K562 (cell line): ENCODE measurements around the gene RNF215. TPM values are rescaled to one million over a fixed set of nuclear protein-coding genes. Genes with fewer than 3 reads are reported as not detected.
A peak's percentile ranks its signal among the peaks of the same experiment; 100 is the strongest.

ENCODE experiments used
- BRD9 ChIP-seq: fragments of 450-650 bp; IDR thresholded peaks from 2 replicates; pipeline ENCODE4 v1.6.1; 2018; ENCODE audit warnings: low read depth; ENCODE audit not compliant: partially characterized antibody
- ETS1 ChIP-seq: conservative IDR thresholded peaks from 2 replicates; pipeline ENCODE4 v1.6.1; 2011; ENCODE audit warnings: low read depth, mild to moderate bottlenecking, low read length; ENCODE audit not compliant: control insufficient read depth
- FOXP1 ChIP-seq: sonication (generic); formaldehyde crosslinking; IDR thresholded peaks from 2 replicates; pipeline ENCODE4 v1.8.0; 2022; ENCODE audit warnings: mild to moderate bottlenecking, missing genetic modification reagents
- GTF2B ChIP-seq: IDR thresholded peaks from 2 replicates; pipeline ENCODE4 v1.6.1; 2011; ENCODE audit not compliant: insufficient read length; ENCODE audit errors: extremely low read depth
- HDAC3 ChIP-seq: fragments of 450-650 bp; IDR thresholded peaks from 2 replicates; pipeline ENCODE4 v1.6.1; 2018; ENCODE audit warnings: borderline replicate concordance, mild to moderate bottlenecking, moderate library complexity; ENCODE audit not compliant: partially characterized antibody
- HMG20B ChIP-seq: fragments of 250-450 bp; sonication (Bioruptor Pico); IDR thresholded peaks from 2 replicates; pipeline ENCODE4 v1.5.0; 2021; ENCODE audit warnings: mild to moderate bottlenecking
- MXI1 ChIP-seq: IDR thresholded peaks from 2 replicates; pipeline ENCODE4 v1.6.1; 2011; ENCODE audit warnings: low read depth, mild to moderate bottlenecking, improper control_type of control experiment, low read length
- NFXL1 ChIP-seq: fragments of 450-650 bp; formaldehyde crosslinking; IDR thresholded peaks from 2 replicates; pipeline ENCODE4 v1.4.0; 2021; ENCODE audit warnings: mild to moderate bottlenecking
- SIN3B ChIP-seq: fragments of 450-650 bp; IDR thresholded peaks from 2 replicates; pipeline ENCODE4 v1.6.1; 2017; ENCODE audit warnings: low read depth, mild to moderate bottlenecking, moderate library complexity
- SMAD3 ChIP-seq: fragments of 450-650 bp; formaldehyde crosslinking; conservative IDR thresholded peaks from 2 replicates; pipeline ENCODE4 v1.4.0; 2020; ENCODE audit warnings: mild to moderate bottlenecking
- SRF ChIP-seq, 2 experiments: fragments of 250-450, 450-650 bp in 1 of 2; sonication (Bioruptor Pico) in 1 of 2; sonication (generic) in 1 of 2; formaldehyde crosslinking; IDR thresholded peaks; 2 replicates each; pipeline versions ENCODE4 v1.5.0 to v1.5.1; 2020 to 2022; ENCODE audit warnings: mild to moderate bottlenecking in 1 of 2, missing genetic modification reagents in 1 of 2
- TAL1 ChIP-seq: fragments of 450-650 bp; IDR thresholded peaks from 2 replicates; pipeline ENCODE4 v1.6.1; 2016; ENCODE audit warnings: mild to moderate bottlenecking
- ZNF589 ChIP-seq: fragments of 200-800 bp; sonication (Bioruptor generic); IDR thresholded peaks from 2 replicates; pipeline ENCODE4 v1.6.1; 2016; ENCODE audit warnings: low read depth, missing genetic modification characterization, missing compliant biosample characterization
- ZNF644 ChIP-seq: fragments of 200-800 bp; sonication (Bioruptor generic); IDR thresholded peaks from 2 replicates; pipeline ENCODE4 v1.6.1; 2016; ENCODE audit warnings: low read depth, missing genetic modification characterization, missing compliant biosample characterization
- ZNF77 ChIP-seq: fragments of 250-450 bp; sonication (Bioruptor Pico); IDR thresholded peaks from 2 replicates; pipeline ENCODE4 v1.5.0; 2020
- polyA plus RNA-seq, 8 experiments: library from polyadenylated mRNA; depleted of rRNA in 4 of 8; stranded (reverse) in 5 of 8; unstranded in 3 of 8; fragments of >200 nt; fragmentation: Nextera tagmentation in 2 of 8; fragmentation: Illumina TruSeq in 1 of 8; extraction: Ambion mirVana in 2 of 8; extraction: Trizol in 1 of 8; gene quantifications; 2 replicates each; pipeline versions ENCODE4 v1.2.1 to v1.2.3, GENCODE V29; 2011 to 2014; ENCODE audit warnings: inconsistent platforms in 1 of 8, missing spikeins in 1 of 8
- total RNA-seq, 7 experiments: library from RNA; depleted of rRNA in 6 of 7; stranded (reverse); fragments of >200 nt in 6 of 7; fragmentation: Illumina TruSeq in 2 of 7; extraction: Trizol in 2 of 7; gene quantifications; 2 replicates each; pipeline versions ENCODE4 v1.2.1 to v1.2.3, GENCODE V29; 2011 to 2021; ENCODE audit warnings: low replicate concordance in 1 of 7
- TF ChIP-seq, protein P1 (sequence below): fragments of 450-650 bp; IDR thresholded peaks from 2 replicates; pipeline ENCODE4 v1.7.1; 2018; ENCODE audit warnings: mild to moderate bottlenecking, low read depth; ENCODE audit not compliant: partially characterized antibody
- TF ChIP-seq, protein P2 (sequence below): fragments of 250-450 bp; sonication (Bioruptor Pico); IDR thresholded peaks from 2 replicates; pipeline ENCODE4 v1.5.0; 2021
- TF ChIP-seq, protein P3 (sequence below): fragments of 450-650 bp; formaldehyde crosslinking; IDR thresholded peaks from 2 replicates; pipeline ENCODE4 v1.4.0; 2022; ENCODE audit warnings: missing genetic modification characterization
- TF ChIP-seq, protein P4 (sequence below): fragments of 250-450 bp; sonication (Bioruptor Pico); IDR thresholded peaks from 2 replicates; pipeline ENCODE4 v1.4.0; 2020; ENCODE audit warnings: mild to moderate bottlenecking

Gene RNF215
- total and polyA plus RNA-seq, 9 of the 15 experiments (the other 6 are each of a cell fraction or from before 2014, with no cell fraction given): 0.08 to 9.8 (median 2.7) TPM

GRCh38 chr22:30356449-30357235, 30.6 kb downstream of the RNF215 start, which contains the start of the genes CCDC157 and SF3A1 (continued):
- TF ChIP-seq HMG20B (CRISPR knock-in tag): no peak
- no peak for TF ChIP-seq TAL1
- TF ChIP-seq SMAD3 (CRISPR knock-in tag): no peak
- no peak for TF ChIP-seq SRF (CRISPR knock-in tag; IDR thresholded peaks at IDR 0.05)
- TF ChIP-seq, protein P1, sequence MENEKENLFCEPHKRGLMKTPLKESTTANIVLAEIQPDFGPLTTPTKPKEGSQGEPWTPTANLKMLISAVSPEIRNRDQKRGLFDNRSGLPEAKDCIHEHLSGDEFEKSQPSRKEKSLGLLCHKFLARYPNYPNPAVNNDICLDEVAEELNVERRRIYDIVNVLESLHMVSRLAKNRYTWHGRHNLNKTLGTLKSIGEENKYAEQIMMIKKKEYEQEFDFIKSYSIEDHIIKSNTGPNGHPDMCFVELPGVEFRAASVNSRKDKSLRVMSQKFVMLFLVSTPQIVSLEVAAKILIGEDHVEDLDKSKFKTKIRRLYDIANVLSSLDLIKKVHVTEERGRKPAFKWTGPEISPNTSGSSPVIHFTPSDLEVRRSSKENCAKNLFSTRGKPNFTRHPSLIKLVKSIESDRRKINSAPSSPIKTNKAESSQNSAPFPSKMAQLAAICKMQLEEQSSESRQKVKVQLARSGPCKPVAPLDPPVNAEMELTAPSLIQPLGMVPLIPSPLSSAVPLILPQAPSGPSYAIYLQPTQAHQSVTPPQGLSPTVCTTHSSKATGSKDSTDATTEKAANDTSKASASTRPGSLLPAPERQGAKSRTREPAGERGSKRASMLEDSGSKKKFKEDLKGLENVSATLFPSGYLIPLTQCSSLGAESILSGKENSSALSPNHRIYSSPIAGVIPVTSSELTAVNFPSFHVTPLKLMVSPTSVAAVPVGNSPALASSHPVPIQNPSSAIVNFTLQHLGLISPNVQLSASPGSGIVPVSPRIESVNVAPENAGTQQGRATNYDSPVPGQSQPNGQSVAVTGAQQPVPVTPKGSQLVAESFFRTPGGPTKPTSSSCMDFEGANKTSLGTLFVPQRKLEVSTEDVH: peak; percentile 56
- no peak for TF ChIP-seq BRD9
- peak; percentile 75 for TF ChIP-seq SIN3B
- TF ChIP-seq, protein P2, sequence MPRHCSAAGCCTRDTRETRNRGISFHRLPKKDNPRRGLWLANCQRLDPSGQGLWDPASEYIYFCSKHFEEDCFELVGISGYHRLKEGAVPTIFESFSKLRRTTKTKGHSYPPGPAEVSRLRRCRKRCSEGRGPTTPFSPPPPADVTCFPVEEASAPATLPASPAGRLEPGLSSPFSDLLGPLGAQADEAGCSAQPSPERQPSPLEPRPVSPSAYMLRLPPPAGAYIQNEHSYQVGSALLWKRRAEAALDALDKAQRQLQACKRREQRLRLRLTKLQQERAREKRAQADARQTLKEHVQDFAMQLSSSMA (CRISPR knock-in tag): no peak
- peak; percentile 76 for TF ChIP-seq MXI1
- no peak for TF ChIP-seq FOXP1
- TF ChIP-seq ETS1: peak; percentile 46
- no peak for TF ChIP-seq HDAC3
- TF ChIP-seq ZNF644 (tag): no peak
- TF ChIP-seq ZNF589: no peak
- TF ChIP-seq, protein P3, sequence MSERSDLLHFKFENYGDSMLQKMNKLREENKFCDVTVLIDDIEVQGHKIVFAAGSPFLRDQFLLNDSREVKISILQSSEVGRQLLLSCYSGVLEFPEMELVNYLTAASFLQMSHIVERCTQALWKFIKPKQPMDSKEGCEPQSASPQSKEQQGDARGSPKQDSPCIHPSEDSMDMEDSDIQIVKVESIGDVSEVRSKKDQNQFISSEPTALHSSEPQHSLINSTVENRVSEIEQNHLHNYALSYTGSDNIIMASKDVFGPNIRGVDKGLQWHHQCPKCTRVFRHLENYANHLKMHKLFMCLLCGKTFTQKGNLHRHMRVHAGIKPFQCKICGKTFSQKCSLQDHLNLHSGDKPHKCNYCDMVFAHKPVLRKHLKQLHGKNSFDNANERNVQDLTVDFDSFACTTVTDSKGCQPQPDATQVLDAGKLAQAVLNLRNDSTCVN (CRISPR knock-in tag): no peak
- TF ChIP-seq, protein P4, sequence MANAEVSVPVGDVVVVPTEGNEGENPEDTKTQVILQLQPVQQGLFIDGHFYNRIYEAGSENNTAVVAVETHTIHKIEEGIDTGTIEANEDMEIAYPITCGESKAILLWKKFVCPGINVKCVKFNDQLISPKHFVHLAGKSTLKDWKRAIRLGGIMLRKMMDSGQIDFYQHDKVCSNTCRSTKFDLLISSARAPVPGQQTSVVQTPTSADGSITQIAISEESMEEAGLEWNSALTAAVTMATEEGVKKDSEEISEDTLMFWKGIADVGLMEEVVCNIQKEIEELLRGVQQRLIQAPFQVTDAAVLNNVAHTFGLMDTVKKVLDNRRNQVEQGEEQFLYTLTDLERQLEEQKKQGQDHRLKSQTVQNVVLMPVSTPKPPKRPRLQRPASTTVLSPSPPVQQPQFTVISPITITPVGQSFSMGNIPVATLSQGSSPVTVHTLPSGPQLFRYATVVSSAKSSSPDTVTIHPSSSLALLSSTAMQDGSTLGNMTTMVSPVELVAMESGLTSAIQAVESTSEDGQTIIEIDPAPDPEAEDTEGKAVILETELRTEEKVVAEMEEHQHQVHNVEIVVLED: peak; percentile 74
- no peak for TF ChIP-seq ZNF77
- no peak for TF ChIP-seq NFXL1 (CRISPR knock-in tag)
- TF ChIP-seq GTF2B: no peak
